ENCODE results near the gene GOLGA6D. TPM values are rescaled to one million over a fixed set of nuclear protein-coding genes. Genes with fewer than 3 reads are reported as not detected.
A peak's percentile ranks its signal among the peaks of the same experiment; 100 is the strongest.
"Not testable (repeated sequence)": the region's sequence is repeated elsewhere in the genome, so short reads cannot be mapped to it uniquely, and the experiment has no call there.

Gene GOLGA6D, protein sequence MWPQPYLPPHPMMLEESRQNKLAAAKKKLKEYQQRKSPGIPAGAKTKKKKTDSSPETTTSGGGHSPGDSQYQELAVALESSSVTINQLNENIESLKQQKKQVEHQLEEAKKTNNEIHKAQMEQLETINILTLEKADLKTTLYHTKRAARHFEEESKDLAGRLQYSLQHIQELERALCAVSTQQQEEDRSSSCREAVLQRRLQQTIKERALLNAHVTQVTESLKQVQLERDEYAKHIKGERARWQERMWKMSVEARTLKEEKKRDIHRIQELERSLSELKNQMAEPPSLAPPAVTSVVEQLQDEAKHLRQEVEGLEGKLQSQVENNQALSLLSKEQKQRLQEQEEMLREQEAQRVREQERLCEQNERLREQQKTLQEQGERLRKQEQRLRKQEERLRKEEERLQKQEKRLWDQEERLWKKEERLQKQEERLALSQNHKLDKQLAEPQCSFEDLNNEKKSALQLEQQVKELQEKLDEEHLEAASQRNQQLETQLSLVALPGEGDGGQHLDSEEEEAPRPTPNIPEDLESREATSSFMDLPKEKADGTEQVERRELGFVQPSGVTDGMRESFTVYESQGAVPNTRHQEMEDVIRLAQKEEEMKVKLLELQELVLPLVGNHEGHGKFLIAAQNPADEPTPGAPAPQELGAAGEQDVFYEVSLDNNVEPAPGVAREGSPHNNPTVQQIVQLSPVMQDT
- 0.05 TPM for polyA plus RNA-seq (2012; ENCODE audit: low read depth, missing spikeins)

DNA sequence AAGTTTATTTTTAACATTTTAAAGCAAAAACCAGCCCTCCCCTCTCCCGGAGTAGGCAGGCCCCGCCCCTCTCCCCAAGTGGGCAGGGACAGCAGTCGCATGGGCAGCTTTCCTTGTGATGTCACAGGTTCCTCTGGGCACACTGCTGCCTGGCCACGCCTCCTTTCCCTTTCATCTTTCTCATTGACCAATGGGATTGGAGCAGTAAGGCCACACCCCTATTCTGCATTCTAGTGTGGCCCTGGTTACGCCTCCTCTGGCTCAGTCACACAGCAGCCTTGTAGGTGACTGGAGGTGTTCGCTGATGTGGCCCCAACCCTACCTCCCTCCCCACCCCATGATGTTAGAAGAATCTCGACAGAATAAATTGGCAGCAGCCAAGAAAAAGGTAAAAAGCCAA is at the start of gene GOLGA6D:
Gene GOLGA6D (plus strand): TSS at position 264 of the 400 bp plus-strand sequence. CDS start 41 bp downstream, at position 305.
- not testable (repeated sequence) for FAIRE-seq; DNase-seq (ENCODE audit: insufficient read length, low spot score)

DNA sequence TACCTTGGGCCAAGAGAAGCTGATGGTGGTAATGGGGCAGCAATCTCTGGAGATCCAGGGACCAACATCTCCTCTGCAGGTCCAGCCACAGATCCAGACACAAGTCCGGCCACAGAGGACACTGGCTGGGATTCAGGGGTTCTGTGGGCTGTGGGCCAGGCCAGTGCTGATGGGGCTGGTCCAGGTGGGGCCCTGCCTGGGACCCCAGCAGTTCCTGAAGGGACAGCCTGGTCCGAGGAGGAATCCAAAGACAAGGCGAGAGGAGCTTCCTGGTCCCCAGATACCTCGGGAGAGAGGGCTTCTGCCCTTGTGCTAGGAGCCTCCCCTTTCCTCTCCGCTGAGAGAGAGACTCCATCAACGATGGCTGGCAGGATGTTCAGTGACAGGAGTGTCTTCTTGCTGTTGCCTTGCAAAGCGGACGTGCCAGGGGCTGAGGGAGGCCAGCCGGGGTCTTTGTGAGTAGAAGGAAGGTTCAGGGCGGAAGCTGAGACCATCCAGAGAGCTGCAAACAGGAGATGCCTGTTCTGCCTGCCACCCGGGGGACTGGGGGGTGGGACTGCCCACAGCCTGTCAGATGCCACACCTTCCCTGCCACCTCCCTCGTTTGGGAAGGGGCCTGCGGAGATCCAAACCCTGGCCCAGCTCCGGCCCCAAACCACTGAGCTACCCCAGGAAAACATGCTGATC is 49.0 kb upstream of the GOLGA6D start:
- TF ChIP-seq TAF1 (IDR thresholded peaks at IDR 0.05; ENCODE audit: low read depth, low read length) (no peak), POLR2AphosphoS5 (IDR thresholded peaks at IDR 0.05; ENCODE audit: low read depth, low read length) (no peak), SPI1 (IDR thresholded peaks at IDR 0.05; ENCODE audit: low read depth, low read length) (no peak), POU2F2 (IDR thresholded peaks at IDR 0.05; ENCODE audit: low read depth, low read length) (no peak), POLR2A (IDR thresholded peaks at IDR 0.05; ENCODE audit: low read depth, low read length) (no peak), PAX5 (IDR thresholded peaks at IDR 0.05; ENCODE audit: insufficient read depth, low read length, severe bottlenecking) (no peak)
- FAIRE-seq (no peak), DNase-seq (ENCODE audit: insufficient read length, low spot score) (peak; percentile 6)

DNA sequence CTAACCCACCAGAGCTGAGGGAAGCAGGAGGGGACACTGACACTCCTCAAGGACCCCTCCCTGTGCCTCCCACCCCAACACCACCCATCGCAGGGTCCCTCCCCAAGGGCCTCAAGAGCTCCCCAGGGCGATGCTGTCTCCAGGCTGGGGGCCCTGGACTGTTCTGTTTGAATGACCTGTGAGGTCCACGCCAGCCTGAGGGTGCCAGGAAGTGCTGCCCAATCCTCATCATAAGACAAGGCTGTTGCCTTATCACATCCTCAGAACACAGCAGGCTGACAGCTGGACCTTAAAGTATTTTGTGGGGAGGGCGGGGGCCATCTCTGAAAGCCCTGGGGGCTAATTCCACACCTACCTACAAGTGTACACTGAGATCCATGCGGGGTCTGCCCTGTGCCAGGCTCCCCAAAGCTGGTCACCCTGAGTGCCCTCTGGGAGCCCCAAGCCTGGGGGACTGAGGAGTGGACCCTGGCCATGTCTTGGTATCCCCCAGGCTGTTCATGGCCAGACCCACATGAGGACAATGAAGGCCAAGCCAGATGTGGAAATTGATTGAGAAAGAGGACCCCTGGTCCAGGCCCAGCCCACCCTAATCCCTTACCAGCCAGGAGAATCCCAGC is 48.3 kb upstream of the GOLGA6D start:
- peak; percentile 9 for DNase-seq (ENCODE audit: insufficient read length, low spot score)
- FAIRE-seq = no peak
- no peak for TF ChIP-seq SPI1 (IDR thresholded peaks at IDR 0.05; ENCODE audit: low read depth, low read length)
- TF ChIP-seq PAX5 (IDR thresholded peaks at IDR 0.05; ENCODE audit: insufficient read depth, low read length, severe bottlenecking) = no peak
- no peak for TF ChIP-seq TAF1 (IDR thresholded peaks at IDR 0.05; ENCODE audit: low read depth, low read length)
- TF ChIP-seq POLR2A (IDR thresholded peaks at IDR 0.05; ENCODE audit: low read depth, low read length) = no peak
- no peak for TF ChIP-seq POU2F2 (IDR thresholded peaks at IDR 0.05; ENCODE audit: low read depth, low read length)
- no peak for TF ChIP-seq POLR2AphosphoS5 (IDR thresholded peaks at IDR 0.05; ENCODE audit: low read depth, low read length)

DNA sequence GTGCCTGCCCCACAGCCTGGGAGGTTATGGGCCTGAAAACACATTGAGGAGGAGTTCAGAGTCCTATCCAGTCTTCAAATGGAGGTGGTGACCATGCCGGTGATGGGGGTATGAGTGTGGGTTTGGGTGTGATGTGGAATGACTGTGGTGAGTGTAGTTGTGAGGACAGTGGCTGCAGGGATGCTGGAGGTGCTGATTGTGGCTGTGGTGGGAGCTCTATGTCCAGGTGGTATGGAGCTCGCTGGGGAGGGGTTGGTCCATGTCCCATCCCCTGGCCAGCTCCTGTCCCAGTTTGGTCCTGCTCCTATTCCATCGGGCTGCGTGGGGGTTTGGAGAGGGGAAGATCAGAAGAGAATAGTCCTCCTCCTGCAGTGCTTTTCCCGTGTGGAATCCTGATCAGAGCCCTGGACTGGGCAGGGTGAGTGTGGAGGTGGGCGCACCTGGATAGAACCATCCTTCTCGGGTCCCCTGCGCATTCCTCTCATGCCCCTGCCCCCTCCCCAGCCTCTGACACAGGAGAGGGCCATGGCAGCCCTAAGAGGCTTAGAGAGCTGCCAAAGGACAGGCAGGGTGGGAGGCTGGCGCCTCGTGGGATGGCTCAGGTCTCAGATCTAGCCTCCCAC is 47.5 kb upstream of the GOLGA6D start:
- TF ChIP-seq POU2F2 (IDR thresholded peaks at IDR 0.05; ENCODE audit: low read depth, low read length) (no peak), TAF1 (IDR thresholded peaks at IDR 0.05; ENCODE audit: low read depth, low read length) (no peak), SPI1 (IDR thresholded peaks at IDR 0.05; ENCODE audit: low read depth, low read length) (no peak), POLR2A (IDR thresholded peaks at IDR 0.05; ENCODE audit: low read depth, low read length) (no peak), PAX5 (IDR thresholded peaks at IDR 0.05; ENCODE audit: insufficient read depth, low read length, severe bottlenecking) (no peak), POLR2AphosphoS5 (IDR thresholded peaks at IDR 0.05; ENCODE audit: low read depth, low read length) (no peak)
- FAIRE-seq (no peak), DNase-seq (ENCODE audit: insufficient read length, low spot score) (peak; percentile 1)

DNA sequence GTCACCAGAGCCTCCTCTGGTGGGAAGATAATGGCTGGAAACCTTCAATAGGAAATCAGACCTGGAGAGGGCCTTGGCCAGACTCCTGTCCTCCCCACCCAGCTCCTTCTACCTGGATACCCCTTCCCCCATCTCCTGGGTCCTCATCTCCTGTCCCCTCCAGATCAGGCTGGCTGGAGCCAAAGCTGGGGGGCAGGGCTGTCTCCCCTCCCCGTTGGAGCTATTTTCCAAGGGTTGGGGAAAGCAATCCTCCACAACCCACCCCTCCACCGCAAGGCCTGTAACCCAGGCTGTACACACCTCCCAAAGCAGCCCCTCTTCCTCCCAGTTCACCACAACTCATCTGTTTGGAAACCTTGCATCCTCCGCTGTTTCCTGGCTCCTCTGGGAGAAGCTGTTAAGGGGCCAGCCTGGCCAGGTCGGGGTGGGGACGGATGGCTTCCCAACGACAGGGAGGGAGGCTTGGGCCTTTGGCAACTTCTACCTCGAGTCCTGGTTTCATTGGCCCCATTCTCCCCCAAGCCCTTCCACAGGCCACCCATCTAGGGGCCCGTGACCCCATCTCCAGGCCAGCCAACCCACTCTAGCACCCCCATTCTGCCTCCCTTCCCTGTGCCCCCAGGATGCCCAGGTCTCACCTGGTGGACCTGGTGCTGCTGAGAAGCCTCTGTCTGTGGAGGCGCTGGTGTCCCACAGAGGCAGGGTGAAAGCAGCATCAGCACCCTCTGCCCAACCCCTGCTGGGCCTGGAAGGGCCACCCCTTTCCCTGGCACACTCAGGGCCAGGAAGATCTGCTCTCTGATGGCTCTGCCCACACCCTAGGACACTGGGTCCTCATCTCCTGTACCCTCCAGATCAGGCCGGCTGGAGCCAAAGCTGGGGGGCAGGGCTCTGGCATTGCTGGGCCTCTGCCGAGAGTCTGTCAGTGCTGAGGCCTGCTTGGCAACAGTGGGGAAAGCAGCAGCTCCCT is 46.6 kb upstream of the GOLGA6D start:
- TF ChIP-seq POU2F2 (IDR thresholded peaks at IDR 0.05; ENCODE audit: low read depth, low read length) (no peak), PAX5 (IDR thresholded peaks at IDR 0.05; ENCODE audit: insufficient read depth, low read length, severe bottlenecking) (no peak), POLR2AphosphoS5 (IDR thresholded peaks at IDR 0.05; ENCODE audit: low read depth, low read length) (no peak), POLR2A (IDR thresholded peaks at IDR 0.05; ENCODE audit: low read depth, low read length) (no peak)
- no peak for FAIRE-seq
- peak; percentile 5 for DNase-seq (ENCODE audit: insufficient read length, low spot score)

DNA sequence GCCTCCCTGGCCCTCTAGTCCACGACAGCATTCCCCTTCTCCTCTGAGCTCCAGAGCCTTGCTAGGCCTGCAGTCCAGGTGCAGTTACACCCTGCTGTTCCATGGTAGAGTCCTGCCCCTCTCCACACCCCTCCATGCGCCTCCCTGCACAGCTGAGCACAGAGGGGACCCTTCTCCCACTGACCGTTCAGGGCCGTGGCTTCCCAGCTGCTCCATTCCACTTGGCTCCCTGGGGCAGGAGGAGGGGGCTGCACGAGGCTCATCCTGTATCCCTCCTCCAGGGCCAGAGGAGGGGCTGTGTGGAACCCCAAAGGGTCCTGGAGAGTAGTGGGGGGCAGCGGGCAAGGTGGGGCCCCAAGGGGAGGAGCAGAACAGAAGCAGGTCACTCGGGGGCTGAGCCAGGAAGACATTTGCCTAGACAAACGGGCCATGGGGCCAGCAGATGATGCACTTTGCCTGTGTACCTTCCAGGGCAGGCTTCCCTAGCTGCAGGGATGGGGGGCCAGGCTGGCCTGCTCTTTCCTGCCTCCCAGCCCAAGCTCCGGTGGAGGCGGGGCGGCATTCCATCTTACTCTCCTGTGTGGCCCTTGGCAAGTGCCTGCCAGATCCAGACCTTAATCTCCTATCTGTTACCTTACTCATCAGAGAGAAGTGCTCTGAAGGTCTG is 45.2 kb upstream of the GOLGA6D start:
- peak; percentile 1 for DNase-seq (ENCODE audit: insufficient read length, low spot score)
- TF ChIP-seq POLR2A (IDR thresholded peaks at IDR 0.05; ENCODE audit: low read depth, low read length) = no peak
- TF ChIP-seq PAX5 (IDR thresholded peaks at IDR 0.05; ENCODE audit: insufficient read depth, low read length, severe bottlenecking) = no peak
- TF ChIP-seq TAF1 (IDR thresholded peaks at IDR 0.05; ENCODE audit: low read depth, low read length) = no peak
- TF ChIP-seq POLR2AphosphoS5 (IDR thresholded peaks at IDR 0.05; ENCODE audit: low read depth, low read length) = no peak
- TF ChIP-seq POU2F2 (IDR thresholded peaks at IDR 0.05; ENCODE audit: low read depth, low read length) = no peak
- TF ChIP-seq SPI1 (IDR thresholded peaks at IDR 0.05; ENCODE audit: low read depth, low read length) = no peak
- FAIRE-seq = no peak

DNA sequence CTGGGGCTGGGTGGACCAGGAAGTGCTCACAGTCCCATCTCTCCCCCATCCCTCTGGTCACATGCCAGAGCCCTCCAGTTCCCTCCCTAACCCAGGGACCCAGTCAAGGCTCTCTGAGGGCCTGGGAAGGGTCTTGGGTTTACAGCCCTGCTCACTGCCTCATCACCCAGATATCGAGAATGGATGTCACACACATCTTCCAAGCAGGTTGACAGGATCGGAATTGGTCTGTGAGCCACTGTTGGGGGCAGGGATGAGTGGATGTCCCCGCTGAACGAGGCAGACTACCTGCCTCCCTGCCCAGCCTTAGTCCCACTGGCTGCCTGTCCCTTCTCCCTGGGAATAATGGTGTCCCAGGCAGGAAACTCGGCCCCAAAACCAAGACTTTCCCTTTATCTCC is 44.5 kb upstream of the GOLGA6D start:
- peak; percentile 3 for DNase-seq (ENCODE audit: insufficient read length, low spot score)
- TF ChIP-seq POLR2AphosphoS5 (IDR thresholded peaks at IDR 0.05; ENCODE audit: low read depth, low read length) = no peak
- TF ChIP-seq POLR2A (IDR thresholded peaks at IDR 0.05; ENCODE audit: low read depth, low read length) = no peak
- TF ChIP-seq POU2F2 (IDR thresholded peaks at IDR 0.05; ENCODE audit: low read depth, low read length) = no peak
- TF ChIP-seq SPI1 (IDR thresholded peaks at IDR 0.05; ENCODE audit: low read depth, low read length) = no peak
- TF ChIP-seq PAX5 (IDR thresholded peaks at IDR 0.05; ENCODE audit: insufficient read depth, low read length, severe bottlenecking) = no peak
- TF ChIP-seq TAF1 (IDR thresholded peaks at IDR 0.05; ENCODE audit: low read depth, low read length) = no peak
- no peak for FAIRE-seq

DNA sequence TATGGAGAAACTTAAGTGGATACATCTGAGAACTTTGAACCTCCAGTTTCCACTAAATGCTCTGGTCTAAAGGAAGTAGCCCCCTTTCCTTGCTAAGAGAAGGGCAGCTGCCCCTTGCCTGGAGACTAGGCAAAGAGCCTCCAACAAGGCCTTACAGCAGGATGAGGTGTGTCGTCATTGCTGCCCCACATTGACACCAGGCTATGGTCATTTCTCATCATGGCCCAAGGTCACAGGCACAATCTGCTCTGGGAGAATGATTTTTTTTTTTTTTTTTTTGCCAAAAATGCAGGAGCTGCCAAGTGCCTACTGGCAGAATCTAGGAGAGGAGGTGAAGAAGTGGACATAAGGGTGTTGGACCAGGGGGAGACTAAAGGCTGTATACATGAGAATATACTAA is 36.9 kb upstream of the GOLGA6D start:
- FAIRE-seq; DNase-seq (ENCODE audit: insufficient read length, low spot score): not testable (repeated sequence)

DNA sequence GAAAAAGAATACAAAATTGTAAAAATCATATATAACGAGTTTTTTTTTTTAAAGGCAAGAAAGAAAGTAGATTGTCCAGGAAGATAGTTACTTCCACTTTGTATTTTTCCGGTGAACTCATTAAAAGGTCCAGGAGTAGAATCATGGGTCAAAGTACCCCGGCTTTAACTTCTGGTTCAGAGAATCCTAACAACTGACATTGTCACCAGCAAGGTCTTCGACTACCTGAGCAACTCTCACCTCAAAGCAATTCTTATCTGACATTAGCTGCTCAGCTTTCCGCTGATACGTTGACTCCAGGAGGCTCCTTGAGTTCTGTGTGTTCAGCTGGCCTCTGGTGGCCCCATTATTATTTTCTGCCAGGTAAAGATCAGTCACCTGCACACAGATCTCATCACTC is 33.6 kb upstream of the GOLGA6D start:
- not testable (repeated sequence) for DNase-seq (ENCODE audit: insufficient read length, low spot score); FAIRE-seq
